GM21360 (cell line): ENCODE data around the gene RMND5B.

Experiments used
- ATAC-seq: cut with Tn5 transposase; IDR thresholded peaks from one replicate; pipeline ENCODE4 v1.9.1; 2021; ENCODE audit warnings: mild to moderate bottlenecking, moderate library complexity; ENCODE audit not compliant: unreplicated experiment

The RMND5B gene

GRCh38 chr5:178199581-178200434 is 69.0 kb downstream of the RMND5B start:
- no peak for ATAC-seq
